H1 (cell line): Measurements from ENCODE around the gene MAP2K5. TPM values are rescaled to one million over a fixed set of nuclear protein-coding genes. Genes with fewer than 3 reads are reported as not detected.

Experiments
- CTCF ChIA-PET: fragments of 300-600 bp; sonication (Branson Sonifier 250); formaldehyde crosslinking; loops from one replicate; lab custom pipeline; 2021; ENCODE audit not compliant: partially characterized antibody; lab: Charles Lee
- POLR2A ChIA-PET: fragments of 300-600 bp; sonication (Branson Sonifier 250); formaldehyde crosslinking; loops from one replicate; lab custom pipeline; 2021; ENCODE audit warnings: inconsistent platforms; ENCODE audit not compliant: partially characterized antibody; lab: Charles Lee
- DNase-seq, 2 experiments: peaks; one replicate each; pipeline versions ENCODE4 v3.0.0 to v3.0.0-alpha.2; 2010 to 2022; ENCODE audit warnings: low spot score in 2 of 2, low read depth in 1 of 2, mixed read lengths in 1 of 2
- FAIRE-seq: peaks from 2 replicates; lab custom pipeline; 2011; peaks lifted over from hg19 to GRCh38; lab: Jason Lieb, UNC
- H2AFZ ChIP-seq: 2 replicates; pipeline ENCODE4 v1.8.1; 2012; ENCODE audit warnings: low read length, inconsistent platforms
- H2AK5ac ChIP-seq: 2 replicates; pipeline ENCODE4 v1.6.1; 2013; ENCODE audit warnings: low read depth, low read length
- H2BK120ac ChIP-seq: replicated peaks from 2 replicates; pipeline ENCODE3; 2013; ENCODE audit warnings: low read depth, low read length, inconsistent platforms
- H2BK12ac ChIP-seq: 2 replicates; pipeline ENCODE4 v1.6.1; 2013; ENCODE audit warnings: low read depth, low read length
- H2BK15ac ChIP-seq: 2 replicates; pipeline ENCODE4 v1.6.1; 2013; ENCODE audit warnings: low read length
- H2BK20ac ChIP-seq: 2 replicates; pipeline ENCODE4 v1.6.1; 2013; ENCODE audit warnings: low read length
- H2BK5ac ChIP-seq: 2 replicates; pipeline ENCODE4 v1.6.1; 2013; ENCODE audit warnings: low read depth, low read length
- H3K14ac ChIP-seq: 2 replicates; pipeline ENCODE4 v1.6.1; 2013; ENCODE audit warnings: inconsistent platforms; ENCODE audit not compliant: insufficient read length
- H3K18ac ChIP-seq: 2 replicates; pipeline ENCODE4 v1.6.1; 2013; ENCODE audit warnings: low read length; ENCODE audit errors: extremely low read depth
- H3K23ac ChIP-seq: 2 replicates; pipeline ENCODE4 v1.6.1; 2013; ENCODE audit warnings: inconsistent platforms; ENCODE audit not compliant: insufficient read length
- H3K23me2 ChIP-seq: 2 replicates; pipeline ENCODE4 v1.6.1; 2013; ENCODE audit warnings: low read depth, low read length
- H3K27ac ChIP-seq: 2 replicates; pipeline ENCODE4 v1.6.1; 2011; ENCODE audit warnings: low read depth, low read length, inconsistent platforms
- H3K27me3 ChIP-seq, 4 experiments: replicated peaks in 1 of 4; 1 replicate in 1 of 4; 2 replicates in 3 of 4; pipeline versions ENCODE4 v1.6.1 to v1.8.1; 2011 to 2013; ENCODE audit warnings: low read length in 3 of 4, mild to moderate bottlenecking in 3 of 4, inconsistent platforms in 2 of 4, mixed read lengths in 2 of 4, moderate library complexity in 1 of 4; ENCODE audit not compliant: control insufficient read depth in 3 of 4, insufficient read depth in 3 of 4; ENCODE audit errors: extremely low read depth in 1 of 4
- H3K36me3 ChIP-seq, 4 experiments: 2 replicates each; pipeline versions ENCODE4 v1.6.1 to v1.8.1; 2011 to 2013; ENCODE audit warnings: mild to moderate bottlenecking in 4 of 4, low read length in 3 of 4, moderate library complexity in 2 of 4, control low read depth in 1 of 4, inconsistent platforms in 1 of 4; ENCODE audit not compliant: insufficient read depth in 4 of 4, control insufficient read depth in 2 of 4
- H3K4ac ChIP-seq: replicated peaks from 2 replicates; pipeline ENCODE3; 2013; ENCODE audit warnings: low read length, low read depth, mixed read lengths, inconsistent platforms; ENCODE audit not compliant: insufficient read length
- H3K4me1 ChIP-seq, 4 experiments: replicated peaks in 1 of 4; 1 replicate in 1 of 4; 2 replicates in 3 of 4; pipeline versions ENCODE4 v1.6.1 to v1.8.1; 2011 to 2013; ENCODE audit warnings: low read length in 3 of 4, inconsistent platforms in 2 of 4, mixed read lengths in 1 of 4; ENCODE audit not compliant: insufficient read depth in 4 of 4, control insufficient read depth in 3 of 4
- H3K4me2 ChIP-seq, 2 experiments: 2 replicates each; pipeline versions ENCODE4 v1.6.1 to v1.8.1; 2011 to 2013; ENCODE audit warnings: low read depth in 2 of 2, low read length in 2 of 2, control low read depth in 1 of 2, inconsistent platforms in 1 of 2, mild to moderate bottlenecking in 1 of 2; ENCODE audit not compliant: insufficient read depth in 1 of 2
- H3K4me3 ChIP-seq, 4 experiments: fragments of 200-600, 300-600 bp in 1 of 4; sonication (generic), shearing (Covaris generic), sonication (Bioruptor Twin) in 1 of 4; 2 replicates each; pipeline versions ENCODE4 v1.5.1 to v1.8.1; 2011 to 2016; ENCODE audit warnings: low read length in 4 of 4, low read depth in 3 of 4, control low read depth in 2 of 4, inconsistent platforms in 2 of 4, mild to moderate bottlenecking in 2 of 4, mixed read lengths in 1 of 4, moderate library complexity in 1 of 4; ENCODE audit not compliant: insufficient read depth in 2 of 4; ENCODE audit errors: extremely low read depth in 1 of 4
- H3K56ac ChIP-seq: replicated peaks from 2 replicates; pipeline ENCODE3; 2013; ENCODE audit warnings: low read depth, mild to moderate bottlenecking, mixed read lengths, low read length, inconsistent platforms; ENCODE audit not compliant: insufficient read length
- H3K79me1 ChIP-seq: 2 replicates; pipeline ENCODE4 v1.6.1; 2013; ENCODE audit warnings: low read depth, low read length, control low read depth
- H3K79me2 ChIP-seq, 2 experiments: 2 replicates each; pipeline versions ENCODE4 v1.6.1 to v1.8.1; 2012 to 2013; ENCODE audit warnings: low read length in 2 of 2, mild to moderate bottlenecking in 2 of 2, inconsistent platforms in 1 of 2; ENCODE audit not compliant: insufficient read depth in 2 of 2, control insufficient read depth in 1 of 2
- H3K9ac ChIP-seq, 4 experiments: replicated peaks in 1 of 4; 1 replicate in 1 of 4; 2 replicates in 3 of 4; pipeline versions ENCODE4 v1.6.1 to v1.8.1; 2011 to 2013; ENCODE audit warnings: low read depth in 3 of 4, low read length in 3 of 4, control low read depth in 2 of 4, mild to moderate bottlenecking in 2 of 4, moderate library complexity in 2 of 4, inconsistent platforms in 1 of 4; ENCODE audit errors: extremely low read depth in 1 of 4
- H3K9me3 ChIP-seq, 2 experiments: 2 replicates each; pipeline versions ENCODE4 v1.6.1 to v1.8.1; 2012 to 2013; ENCODE audit warnings: mild to moderate bottlenecking in 2 of 2, moderate library complexity in 2 of 2, control low read depth in 1 of 2, inconsistent platforms in 1 of 2, low read depth in 1 of 2, low read length in 1 of 2, mixed read lengths in 1 of 2; ENCODE audit not compliant: insufficient read depth in 2 of 2
- H4K20me1 ChIP-seq, 2 experiments: replicated peaks in 1 of 2; 2 replicates each; pipeline versions ENCODE3 to v1.8.1; 2011 to 2013; ENCODE audit warnings: inconsistent platforms in 2 of 2, low read length in 2 of 2, mild to moderate bottlenecking in 1 of 2; ENCODE audit not compliant: insufficient read depth in 2 of 2, control insufficient read depth in 1 of 2
- H4K5ac ChIP-seq: 2 replicates; pipeline ENCODE4 v1.6.1; 2013; ENCODE audit warnings: low read length, low read depth, mixed read lengths, inconsistent platforms; ENCODE audit not compliant: insufficient read length
- H4K8ac ChIP-seq: 2 replicates; pipeline ENCODE4 v1.8.0; 2013; ENCODE audit warnings: mild to moderate bottlenecking, moderate library complexity, low read length, inconsistent platforms; ENCODE audit not compliant: insufficient read depth; ENCODE audit errors: extremely low read depth
- H4K91ac ChIP-seq: replicated peaks from 2 replicates; pipeline ENCODE3; 2013; ENCODE audit warnings: low read length, mixed read lengths, inconsistent platforms; ENCODE audit not compliant: insufficient read length
- EZH2 ChIP-seq: fragments of 200-600 bp; sonication (generic); IDR thresholded peaks from 2 replicates; pipeline ENCODE4 v1.7.1; 2012; ENCODE audit warnings: low read depth, mild to moderate bottlenecking, moderate library complexity, low read length, inconsistent platforms; ENCODE audit not compliant: severe bottlenecking
- RNF2 ChIP-seq: fragments of 200-900, 300-1000 bp; sonication (generic); IDR thresholded peaks from 2 replicates; pipeline ENCODE4 v1.7.1; 2016; ENCODE audit warnings: borderline replicate concordance, low read depth, mild to moderate bottlenecking, antibody characterized with exemption, low read length; ENCODE audit not compliant: poor library complexity, severe bottlenecking; ENCODE audit errors: missing control alignments
- TAF1 ChIP-seq: IDR thresholded peaks from 2 replicates; pipeline ENCODE4 v1.6.1; 2011; ENCODE audit warnings: mild to moderate bottlenecking, low read depth, low read length
- WGBS, 2 experiments: shearing (Covaris generic) in 1 of 2; methylation state at CpG; one replicate each; pipeline versions ENCODE4 v1.1.6 to v1.1.7; 2013 to 2015; ENCODE audit warnings: low lambda C conversion rate in 2 of 2, mixed read lengths in 2 of 2, inconsistent platforms in 1 of 2, low coverage in 1 of 2, missing lambda C conversion rate in 1 of 2; ENCODE audit not compliant: insufficient replicate concordance in 2 of 2, insufficient coverage in 1 of 2, insufficient read length in 1 of 2; ENCODE audit errors: extremely low coverage in 1 of 2, missing lambda C conversion rate in 1 of 2; 5-methylcytosine and 5-hydroxymethylcytosine counted together
- polyA plus RNA-seq, 7 experiments: library from polyadenylated mRNA; depleted of rRNA in 3 of 7; stranded (reverse) in 5 of 7; unstranded in 2 of 7; fragments of >200 nt in 5 of 7; fragments of 200-250 nt in 2 of 7; gene quantifications; 1 replicate in 5 of 7; 2 replicates in 1 of 7; 4 replicates in 1 of 7; pipeline versions ENCODE4 v1.2.1 to v1.2.3, GENCODE V29; 2011 to 2013; ENCODE audit warnings: missing spikeins in 2 of 7, mixed read lengths in 2 of 7
- total RNA-seq: library from RNA; stranded (reverse); fragmentation: NEBNext Ultra II Directional; extraction: Animal tissue kit (Norgen Biotek cat#: 25700); gene quantifications from 2 replicates; pipeline ENCODE4 v1.2.1, GENCODE V29; 2021

MAP2K5 gene
- total and polyA plus RNA-seq, 2 of the 8 experiments (the other 6 are each of a cell fraction or from before 2014, with no cell fraction given) = 4.4 to 15.8 TPM

DNA sequence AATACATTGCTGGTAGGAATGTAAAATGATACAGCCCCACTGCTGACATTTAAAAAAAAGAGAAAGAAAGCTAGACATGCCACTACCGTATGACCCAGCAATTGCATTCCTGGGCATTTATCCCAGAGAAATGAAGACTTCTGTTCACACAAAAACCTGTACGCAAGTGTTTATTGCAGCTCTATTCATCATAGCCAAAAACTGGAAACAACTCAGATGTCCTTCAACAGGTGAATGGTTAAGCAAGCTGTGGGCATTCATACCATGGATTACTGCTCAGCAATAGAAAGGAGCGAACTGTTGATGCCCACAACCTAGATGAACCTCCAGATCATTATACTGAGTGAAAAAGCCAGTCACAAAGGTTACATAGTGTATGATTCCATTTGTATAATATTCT lies 132.5 kb downstream of the MAP2K5 start:
- Histone ChIP-seq H3K18ac (no peak overlapping the region), H3K9me3 (no peaks in the 10 kb centered on the region), H4K8ac (no peak overlapping the region), H2BK12ac (no peak overlapping the region), H2BK20ac (no peak overlapping the region), H3K4ac (no peak overlapping the region), H3K23ac (no peak overlapping the region), H3K56ac (no peak overlapping the region), H3K27ac (no peak overlapping the region), H2AFZ (no peak overlapping the region), H3K4me1 (no peaks in the 10 kb centered on the region), H3K4me2 (no peak overlapping the region), H2BK15ac (no peak overlapping the region), H3K14ac (no peak overlapping the region), H4K5ac (no peak overlapping the region), H2BK5ac (no peak overlapping the region), H3K27me3 (no peaks in the 10 kb centered on the region), H3K23me2 (no peaks in the 10 kb centered on the region), H3K4me3 (no peak overlapping the region), H4K20me1 (no peaks in the 10 kb centered on the region), H2AK5ac (no peak overlapping the region), H3K79me1 (no peaks in the 10 kb centered on the region), H3K79me2 (no peaks in the 10 kb centered on the region), H2BK120ac (no peak overlapping the region), H3K36me3 (no peaks in the 10 kb centered on the region), H4K91ac (no peak overlapping the region), H3K9ac (no peak overlapping the region)
- no peak for FAIRE-seq
- ChIA-PET CTCF (interaction anchor here (0.6 to 1.7 kb wide), 2 partner anchors 22 to 520 kb away, joined by 3 to 5 read pairs; no protein-coding TSS in a partner anchor), POLR2A (no interaction called here)
- 97% methylated on average over 3 of the region's 3 CpGs; no CpG with 5 or more reads in 1 of the 2 experiments for WGBS, 2 experiments
- DNase-seq = no peak
- TF ChIP-seq EZH2 (no peak), RNF2 (no peak), TAF1 (no peak)
